ENCODE results near the gene DBH. TPM values are rescaled to one million over a fixed set of nuclear protein-coding genes. Genes with fewer than 3 reads are reported as not detected.

DBH gene
- total and polyA plus RNA-seq, 2 donors (not counting 3 experiments of a cell fraction or from before 2014, with no cell fraction given): not detected

DNA sequence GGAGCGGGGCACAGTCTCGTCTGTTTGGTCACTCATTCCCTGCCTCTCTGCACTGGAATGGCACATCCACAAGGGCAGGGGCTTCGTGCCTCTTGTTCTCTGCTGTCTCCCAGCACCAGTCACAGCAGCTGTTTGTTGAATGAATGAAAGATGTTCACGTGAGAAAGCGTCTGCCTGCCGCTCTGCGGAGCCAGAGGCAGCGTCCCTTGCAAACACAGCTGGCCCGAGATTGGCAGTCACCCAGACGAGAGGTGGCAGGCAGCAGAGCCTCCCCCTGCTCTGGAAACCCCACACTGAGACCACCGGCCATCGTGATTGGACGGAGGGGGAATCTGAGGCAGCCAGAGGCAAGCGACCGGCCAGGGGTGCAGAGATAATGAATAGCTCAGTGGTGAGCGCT lies 21.0 kb upstream of the DBH start:
- FAIRE-seq: no peak
- intact Hi-C loops (cut with micrococcal nuclease) (no loop called here), dilution Hi-C loops (cut with MboI; ENCODE audit: extremely low pct_ligation_motif_present, low sequenced_read_pairs) (no loop called here)
- no peak overlapping the region for H2AFZ ChIP-seq (ENCODE audit: low read depth, low read length)
- H3K79me2 ChIP-seq (ENCODE audit: control insufficient read depth, insufficient read depth, low read length): no peaks in the 10 kb centered on the region
- BruUV-seq (replicated peaks): no TSS peak
- no peak overlapping the region for H3K27ac ChIP-seq (ENCODE audit: insufficient read depth, low read depth, low read length)
- H3K36me3 ChIP-seq (ENCODE audit: control insufficient read depth in 2 of 2, extremely low read depth in 1 of 2, insufficient read depth in 2 of 2, low read length in 2 of 2): no peaks in the 10 kb centered on the region
- TF ChIP-seq MYC (IDR thresholded peaks at IDR 0.05; ENCODE audit: low read depth, low read length) (no peak), EZH2 (IDR thresholded peaks at IDR 0.05; ENCODE audit: borderline replicate concordance, low read depth, low read length, severe bottlenecking) (no peak), POLR2A (IDR thresholded peaks at IDR 0.05; ENCODE audit: low read depth, low read length) (no peak), POLR2AphosphoS5 (IDR thresholded peaks at IDR 0.05; ENCODE audit: insufficient read depth, low read depth, low read length) (no peak)
- TF ChIP-seq, protein P1, sequence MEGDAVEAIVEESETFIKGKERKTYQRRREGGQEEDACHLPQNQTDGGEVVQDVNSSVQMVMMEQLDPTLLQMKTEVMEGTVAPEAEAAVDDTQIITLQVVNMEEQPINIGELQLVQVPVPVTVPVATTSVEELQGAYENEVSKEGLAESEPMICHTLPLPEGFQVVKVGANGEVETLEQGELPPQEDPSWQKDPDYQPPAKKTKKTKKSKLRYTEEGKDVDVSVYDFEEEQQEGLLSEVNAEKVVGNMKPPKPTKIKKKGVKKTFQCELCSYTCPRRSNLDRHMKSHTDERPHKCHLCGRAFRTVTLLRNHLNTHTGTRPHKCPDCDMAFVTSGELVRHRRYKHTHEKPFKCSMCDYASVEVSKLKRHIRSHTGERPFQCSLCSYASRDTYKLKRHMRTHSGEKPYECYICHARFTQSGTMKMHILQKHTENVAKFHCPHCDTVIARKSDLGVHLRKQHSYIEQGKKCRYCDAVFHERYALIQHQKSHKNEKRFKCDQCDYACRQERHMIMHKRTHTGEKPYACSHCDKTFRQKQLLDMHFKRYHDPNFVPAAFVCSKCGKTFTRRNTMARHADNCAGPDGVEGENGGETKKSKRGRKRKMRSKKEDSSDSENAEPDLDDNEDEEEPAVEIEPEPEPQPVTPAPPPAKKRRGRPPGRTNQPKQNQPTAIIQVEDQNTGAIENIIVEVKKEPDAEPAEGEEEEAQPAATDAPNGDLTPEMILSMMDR (IDR thresholded peaks at IDR 0.05; ENCODE audit: extremely low read depth in 1 of 2, insufficient read depth in 1 of 2, low read depth in 1 of 2, low read length in 2 of 2): no peak
- no peak for DNase-seq (ENCODE audit: low read depth, low spot score)
- no peaks in the 10 kb centered on the region for H4K20me1 ChIP-seq (replicated peaks; ENCODE audit: control insufficient read depth, extremely low read depth, insufficient read depth, low read length)
- no peaks in the 10 kb centered on the region for H3K4me1 ChIP-seq (ENCODE audit: control insufficient read depth, extremely low read depth, insufficient read depth, low read length)
- H3K4me2 ChIP-seq (ENCODE audit: insufficient read depth, low read length): no peak overlapping the region
- CTCF ChIA-PET: no interaction called here
- H3K9me1 ChIP-seq (replicated peaks; ENCODE audit: control insufficient read depth, extremely low read depth, insufficient read depth, low read length): no peaks in the 10 kb centered on the region
- POLR2A ChIA-PET: no interaction called here
- peaks cover 0 to 3% of the 10 kb centered on the region in 2 experiments for H3K27me3 ChIP-seq (ENCODE audit: control insufficient read depth in 2 of 2, insufficient read depth in 2 of 2, low read length in 2 of 2)
- no peaks in the 10 kb centered on the region for H3K9me3 ChIP-seq (replicated peaks; ENCODE audit: control insufficient read depth, insufficient read depth, low read length)
- no peak overlapping the region for H3K9ac ChIP-seq (replicated peaks; ENCODE audit: extremely low read depth, insufficient read depth, low read length)
- no peak overlapping the region for H3K4me3 ChIP-seq (replicated peaks in 1 of 3; ENCODE audit: insufficient read depth in 1 of 3, low read depth in 1 of 3, low read length in 3 of 3)

DNA sequence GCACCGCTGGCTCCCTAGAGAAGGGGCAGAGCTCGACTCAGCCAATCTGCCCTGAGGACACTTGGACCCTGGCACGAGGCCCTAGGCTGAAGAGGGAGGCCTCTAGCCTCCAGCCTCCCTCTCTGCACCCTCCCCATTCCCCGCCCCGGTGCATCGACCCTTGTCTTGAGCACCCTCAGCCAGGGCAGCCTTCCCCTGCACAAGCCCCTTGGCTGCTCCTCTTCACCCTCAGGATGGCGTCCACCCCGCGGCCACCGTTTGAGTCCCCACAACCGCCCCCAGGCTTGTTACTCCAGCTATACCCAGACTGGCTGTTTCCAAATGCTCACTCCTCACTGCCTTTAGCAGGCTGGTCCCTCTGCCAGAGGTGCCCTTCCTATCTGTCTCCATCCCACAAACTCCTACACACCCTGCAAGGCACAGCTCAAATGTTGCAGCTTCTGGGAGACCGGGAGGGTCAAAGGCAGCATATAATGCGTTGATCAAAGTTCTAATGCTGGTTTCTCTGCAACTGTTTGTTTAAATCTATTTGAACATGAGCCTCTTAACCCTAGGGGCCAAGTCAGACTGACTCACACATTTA lies 20.5 kb upstream of the DBH start:
- CTCF ChIA-PET: no interaction called here

More for the DNA sequence above, 20.5 kb upstream of the DBH start:
- intact Hi-C loops (cut with micrococcal nuclease): no loop called here
- H3K27me3 ChIP-seq (ENCODE audit: control insufficient read depth in 2 of 2, insufficient read depth in 2 of 2, low read length in 2 of 2): peaks cover 0 to 3% of the 10 kb centered on the region in 2 experiments
- no peak for TF ChIP-seq GATA2 (IDR thresholded peaks at IDR 0.05; ENCODE audit: insufficient read depth, insufficient read length, low read depth, low read length)
- POLR2A ChIA-PET: no interaction called here
- H3K9me3 ChIP-seq (replicated peaks; ENCODE audit: control insufficient read depth, insufficient read depth, low read length): no peaks in the 10 kb centered on the region
- no peaks in the 10 kb centered on the region for H3K4me1 ChIP-seq (ENCODE audit: control insufficient read depth, extremely low read depth, insufficient read depth, low read length)
- FAIRE-seq: no peak
- H3K79me2 ChIP-seq (ENCODE audit: control insufficient read depth, insufficient read depth, low read length): no peaks in the 10 kb centered on the region
- no peak overlapping the region for H3K4me2 ChIP-seq (ENCODE audit: insufficient read depth, low read length)
- H3K9ac ChIP-seq (replicated peaks; ENCODE audit: extremely low read depth, insufficient read depth, low read length): no peak overlapping the region
- H3K9me1 ChIP-seq (replicated peaks; ENCODE audit: control insufficient read depth, extremely low read depth, insufficient read depth, low read length): no peaks in the 10 kb centered on the region
- H4K20me1 ChIP-seq (replicated peaks; ENCODE audit: control insufficient read depth, extremely low read depth, insufficient read depth, low read length): no peaks in the 10 kb centered on the region
- H2AFZ ChIP-seq (ENCODE audit: low read depth, low read length): no peak overlapping the region
- H3K36me3 ChIP-seq (ENCODE audit: control insufficient read depth in 2 of 2, extremely low read depth in 1 of 2, insufficient read depth in 2 of 2, low read length in 2 of 2): no peaks in the 10 kb centered on the region
- no TSS peak for BruUV-seq (replicated peaks)
- no peak overlapping the region for H3K4me3 ChIP-seq (replicated peaks in 1 of 3; ENCODE audit: insufficient read depth in 1 of 3, low read depth in 1 of 3, low read length in 3 of 3)
- DNase-seq (ENCODE audit: low read depth, low spot score): no peak
- no peak overlapping the region for H3K27ac ChIP-seq (ENCODE audit: insufficient read depth, low read depth, low read length)
- dilution Hi-C loops (cut with MboI; ENCODE audit: extremely low pct_ligation_motif_present, low sequenced_read_pairs): no loop called here

All from endothelial cell of umbilical vein (primary cell).